ENCODE data around the gene SORCS1. TPM values are rescaled to one million over a fixed set of nuclear protein-coding genes. Genes with fewer than 3 reads are reported as not detected.

Gene SORCS1
- total RNA-seq, 1 experiment from 2014 or later: 0.11 TPM

DNA sequence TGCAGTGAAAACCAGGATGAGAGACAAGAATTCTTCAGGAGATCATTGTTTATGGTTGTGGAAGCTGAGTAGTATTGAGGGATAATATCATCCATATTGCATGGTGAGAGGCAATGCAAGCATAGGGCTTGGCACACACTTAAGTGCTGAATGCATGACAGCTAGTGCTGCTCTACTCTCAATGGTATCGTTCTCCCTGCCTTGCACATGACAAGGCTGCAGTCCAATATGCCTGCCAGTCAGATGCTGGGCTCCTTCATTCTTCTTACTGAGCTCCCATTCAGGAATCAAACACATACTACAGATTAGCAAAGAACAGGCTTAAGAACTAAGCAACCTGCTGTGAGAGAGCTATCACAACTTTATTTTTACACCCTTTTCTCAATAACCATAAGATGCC is 72.2 kb downstream of the SORCS1 start:
- intact Hi-C loops (cut with micrococcal nuclease): no loop called here
- no peaks in the 10 kb centered on the region for H3K79me2 ChIP-seq (ENCODE audit: low read length)
- ATAC-seq (no peak), DNase-seq (no peak)
- no peaks in the 10 kb centered on the region for H3K4me1 ChIP-seq (ENCODE audit: insufficient read depth, low read length)
- ChIA-PET POLR2A (ENCODE audit: unreplicated experiment) (no interaction called here), CTCF (no interaction called here)
- no peak overlapping the region for H3K9ac ChIP-seq (ENCODE audit: low read length)
- H3K9me3 ChIP-seq (ENCODE audit: low read length): no peaks in the 10 kb centered on the region
- TF ChIP-seq EZH2phosphoT487 (IDR thresholded peaks at IDR 0.05; ENCODE audit: borderline replicate concordance, low read length): no peak
- TF ChIP-seq, protein P1, sequence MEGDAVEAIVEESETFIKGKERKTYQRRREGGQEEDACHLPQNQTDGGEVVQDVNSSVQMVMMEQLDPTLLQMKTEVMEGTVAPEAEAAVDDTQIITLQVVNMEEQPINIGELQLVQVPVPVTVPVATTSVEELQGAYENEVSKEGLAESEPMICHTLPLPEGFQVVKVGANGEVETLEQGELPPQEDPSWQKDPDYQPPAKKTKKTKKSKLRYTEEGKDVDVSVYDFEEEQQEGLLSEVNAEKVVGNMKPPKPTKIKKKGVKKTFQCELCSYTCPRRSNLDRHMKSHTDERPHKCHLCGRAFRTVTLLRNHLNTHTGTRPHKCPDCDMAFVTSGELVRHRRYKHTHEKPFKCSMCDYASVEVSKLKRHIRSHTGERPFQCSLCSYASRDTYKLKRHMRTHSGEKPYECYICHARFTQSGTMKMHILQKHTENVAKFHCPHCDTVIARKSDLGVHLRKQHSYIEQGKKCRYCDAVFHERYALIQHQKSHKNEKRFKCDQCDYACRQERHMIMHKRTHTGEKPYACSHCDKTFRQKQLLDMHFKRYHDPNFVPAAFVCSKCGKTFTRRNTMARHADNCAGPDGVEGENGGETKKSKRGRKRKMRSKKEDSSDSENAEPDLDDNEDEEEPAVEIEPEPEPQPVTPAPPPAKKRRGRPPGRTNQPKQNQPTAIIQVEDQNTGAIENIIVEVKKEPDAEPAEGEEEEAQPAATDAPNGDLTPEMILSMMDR (conservative IDR thresholded peaks at IDR 0.05; ENCODE audit: low read depth, low read length): no peak
- no TSS peak for BruUV-seq (replicated peaks)
- no peak overlapping the region for H3K4me3 ChIP-seq (ENCODE audit: low read length)
- H3K9me2 ChIP-seq (replicated peaks; ENCODE audit: low read length): no peaks in the 10 kb centered on the region
- H3K27me3 ChIP-seq (ENCODE audit: low read length): peaks cover 41% of the 10 kb centered on the region
- H3K36me3 ChIP-seq (ENCODE audit: low read depth, low read length): no peaks in the 10 kb centered on the region
- H4K20me1 ChIP-seq (ENCODE audit: low read length): no peaks in the 10 kb centered on the region
- H3F3A ChIP-seq (ENCODE audit: low read length, unreplicated experiment): no peaks in the 10 kb centered on the region
- H3K4me2 ChIP-seq (ENCODE audit: low read length): no peak overlapping the region
- H2AFZ ChIP-seq (ENCODE audit: low read length): no peak overlapping the region
- no peak overlapping the region for H3K27ac ChIP-seq (ENCODE audit: low read length)

DNA sequence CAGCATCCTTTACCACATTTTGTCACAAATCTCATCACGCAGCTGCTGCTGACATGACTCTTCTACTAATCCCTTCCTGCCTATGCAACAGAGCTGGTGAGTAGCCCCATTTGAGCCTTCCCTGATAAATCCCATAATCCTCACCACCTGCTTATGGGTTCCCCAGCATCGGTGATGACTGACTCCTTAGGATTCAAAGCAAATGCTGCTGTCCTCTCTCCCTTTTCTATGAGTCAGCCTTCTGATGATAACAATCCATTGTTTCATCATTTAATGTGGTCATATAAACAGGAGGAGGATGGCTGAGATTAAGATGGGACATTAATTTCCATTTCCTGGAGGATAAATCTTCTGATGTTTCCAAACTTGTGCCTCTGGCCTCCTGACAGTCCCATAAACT is 73.4 kb downstream of the SORCS1 start:
- H3K36me3 ChIP-seq (ENCODE audit: low read depth, low read length): no peaks in the 10 kb centered on the region
- H3K4me1 ChIP-seq (ENCODE audit: insufficient read depth, low read length): no peaks in the 10 kb centered on the region
- H3K79me2 ChIP-seq (ENCODE audit: low read length): no peaks in the 10 kb centered on the region
- DNase-seq: no peak
- no peaks in the 10 kb centered on the region for H3K9me2 ChIP-seq (replicated peaks; ENCODE audit: low read length)
- no peaks in the 10 kb centered on the region for H3K9me3 ChIP-seq (ENCODE audit: low read length)
- ChIA-PET POLR2A (ENCODE audit: unreplicated experiment) (no interaction called here), CTCF (no interaction called here)
- no peaks in the 10 kb centered on the region for H3F3A ChIP-seq (ENCODE audit: low read length, unreplicated experiment)
- TF ChIP-seq, protein P1 (conservative IDR thresholded peaks at IDR 0.05; ENCODE audit: low read depth, low read length): no peak
- TF ChIP-seq EZH2 (IDR thresholded peaks at IDR 0.05; ENCODE audit: low read length, unreplicated experiment) (no peak), EZH2phosphoT487 (IDR thresholded peaks at IDR 0.05; ENCODE audit: borderline replicate concordance, low read length) (no peak)
- H3K4me2 ChIP-seq (ENCODE audit: low read length): no peak overlapping the region
- H2AFZ ChIP-seq (ENCODE audit: low read length): no peak overlapping the region
- no peak overlapping the region for H3K27ac ChIP-seq (ENCODE audit: low read length)
- H3K4me3 ChIP-seq (ENCODE audit: low read length): no peak overlapping the region
- H3K27me3 ChIP-seq (ENCODE audit: low read length): peaks cover 51% of the 10 kb centered on the region
- BruUV-seq (replicated peaks): no TSS peak
- H3K9ac ChIP-seq (ENCODE audit: low read length): no peak overlapping the region
- no peak for ATAC-seq
- intact Hi-C loops (cut with micrococcal nuclease): no loop called here
- no peaks in the 10 kb centered on the region for H4K20me1 ChIP-seq (ENCODE audit: low read length)

DNA sequence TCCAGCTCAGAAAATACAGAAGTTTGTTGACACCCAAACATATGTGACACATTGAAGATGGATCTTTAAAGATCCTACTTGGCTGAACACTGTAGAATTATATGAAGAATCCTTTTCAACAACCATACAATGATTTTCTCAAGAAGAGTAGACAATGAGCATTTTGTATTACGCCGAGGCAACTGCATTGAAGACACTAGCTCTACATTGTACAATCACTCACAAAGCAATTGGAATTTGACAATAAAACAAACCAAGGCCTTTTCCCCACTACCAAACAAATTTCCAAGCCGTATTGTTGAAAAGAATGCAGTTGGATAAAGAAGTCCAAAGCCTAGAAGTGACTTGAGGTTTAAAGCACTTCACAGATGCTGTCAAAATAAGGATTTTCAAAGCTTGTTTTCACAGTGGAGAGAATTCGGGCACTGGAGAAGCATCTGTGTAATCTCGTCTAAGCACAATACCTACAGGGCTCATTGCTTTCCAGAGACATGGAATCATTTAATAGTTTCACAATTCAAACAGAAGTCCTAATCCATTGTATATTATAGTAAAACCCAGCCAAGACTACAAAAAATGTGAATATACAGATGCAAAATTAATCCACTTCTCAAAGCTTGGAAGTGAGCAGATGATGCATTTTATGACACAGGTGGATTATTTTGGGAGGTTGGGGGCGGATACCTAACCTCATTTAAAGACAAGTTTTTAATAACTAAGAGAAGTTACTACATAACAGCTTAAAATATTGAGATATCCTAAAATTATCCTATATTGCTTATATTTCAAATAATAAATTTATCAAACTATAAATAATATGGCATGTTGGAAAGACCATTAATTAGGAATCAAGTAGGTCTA is 78.6 kb downstream of the SORCS1 start:
- no TSS peak for BruUV-seq (replicated peaks)
- intact Hi-C loops (cut with micrococcal nuclease): no loop called here

More for the DNA sequence above, 78.6 kb downstream of the SORCS1 start:
- H4K20me1 ChIP-seq (ENCODE audit: low read length): no peaks in the 10 kb centered on the region
- DNase-seq (no peak), ATAC-seq (no peak)
- ChIA-PET CTCF (interaction anchor here (0.6 kb wide), 1 partner anchor 54 kb away, joined by 3 read pairs; no protein-coding TSS in a partner anchor), POLR2A (ENCODE audit: unreplicated experiment) (no interaction called here)
- TF ChIP-seq, protein P1 (conservative IDR thresholded peaks at IDR 0.05; ENCODE audit: low read depth, low read length): no peak
- TF ChIP-seq EZH2 (IDR thresholded peaks at IDR 0.05; ENCODE audit: low read length, unreplicated experiment) (no peak), EZH2phosphoT487 (IDR thresholded peaks at IDR 0.05; ENCODE audit: borderline replicate concordance, low read length) (no peak)
- no peaks in the 10 kb centered on the region for H3K9me3 ChIP-seq (ENCODE audit: low read length)
- no peaks in the 10 kb centered on the region for H3K79me2 ChIP-seq (ENCODE audit: low read length)
- no peaks in the 10 kb centered on the region for H3K4me1 ChIP-seq (ENCODE audit: insufficient read depth, low read length)
- no peak overlapping the region for H2AFZ ChIP-seq (ENCODE audit: low read length)
- H3K4me3 ChIP-seq (ENCODE audit: low read length): no peak overlapping the region
- no peak overlapping the region for H3K4me2 ChIP-seq (ENCODE audit: low read length)
- no peaks in the 10 kb centered on the region for H3K36me3 ChIP-seq (ENCODE audit: low read depth, low read length)
- H3K27ac ChIP-seq (ENCODE audit: low read length): no peak overlapping the region
- H3K27me3 ChIP-seq (ENCODE audit: low read length): peaks cover 64% of the 10 kb centered on the region
- no peak overlapping the region for H3K9ac ChIP-seq (ENCODE audit: low read length)
- H3F3A ChIP-seq (ENCODE audit: low read length, unreplicated experiment): no peaks in the 10 kb centered on the region
- H3K9me2 ChIP-seq (replicated peaks; ENCODE audit: low read length): no peaks in the 10 kb centered on the region
